OCI-LY3 (cell line): ENCODE data around the gene HYCC2.

Source experiments
- H2AFZ ChIP-seq: fragments of 200-600, 300-600 bp; shearing (Covaris generic); 2 replicates; pipeline ENCODE4 v1.6.0; 2014; ENCODE audit warnings: antibody characterized with exemption, low read depth, low read length
- H3K27ac ChIP-seq: fragments of 200-600, 300-600 bp; sonication (generic); 2 replicates; pipeline ENCODE4 v1.5.1; 2014; ENCODE audit warnings: mild to moderate bottlenecking, low read length, moderate library complexity, mixed read lengths
- H3K27me3 ChIP-seq: fragments of 200-600, 300-600 bp; sonication (generic); 2 replicates; pipeline ENCODE4 v1.6.1; 2014; ENCODE audit warnings: low read depth, low read length, mixed read lengths
- H3K36me3 ChIP-seq: fragments of 200-600, 300-600 bp; sonication (generic); replicated peaks from 2 replicates; pipeline ENCODE3; 2014; ENCODE audit warnings: low read depth, low read length, mixed read lengths
- H3K4me1 ChIP-seq: fragments of 300-600, 200-600 bp; sonication (generic); 2 replicates; pipeline ENCODE4 v1.6.1; 2014; ENCODE audit warnings: low read length, mixed read lengths
- H3K4me2 ChIP-seq: fragments of 200-600, 300-600 bp; sonication (generic); 2 replicates; pipeline ENCODE4 v1.6.1; 2014; ENCODE audit warnings: low read length, mixed read lengths
- H3K4me3 ChIP-seq: fragments of 300-600, 200-600 bp; sonication (generic); 2 replicates; pipeline ENCODE4 v1.5.1; 2014; ENCODE audit warnings: antibody characterized with exemption, mild to moderate bottlenecking, low read length, moderate library complexity
- H3K79me2 ChIP-seq: fragments of 300-600, 200-600 bp; shearing (Covaris generic); 2 replicates; pipeline ENCODE4 v1.6.1; 2014; ENCODE audit warnings: mild to moderate bottlenecking, low read length, mixed read lengths
- H3K9ac ChIP-seq: fragments of 300-600, 200-600 bp; shearing (Covaris generic); 2 replicates; pipeline ENCODE4 v1.6.0; 2014; ENCODE audit warnings: mild to moderate bottlenecking, low read length, moderate library complexity
- H3K9me3 ChIP-seq: fragments of 200-600, 300-600 bp; shearing (Covaris generic); 2 replicates; pipeline ENCODE4 v1.6.1; 2014; ENCODE audit warnings: low read length, mixed read lengths; ENCODE audit not compliant: insufficient read depth
- H4K20me1 ChIP-seq: fragments of 200-600, 300-600 bp; sonication (generic); 2 replicates; pipeline ENCODE4 v1.6.1; 2016; ENCODE audit warnings: low read length, mixed read lengths; ENCODE audit not compliant: insufficient read depth
- CTCF ChIP-seq: fragments of 200-600, 300-600 bp; sonication (generic); IDR thresholded peaks from 2 replicates; pipeline ENCODE4 v1.5.1; 2014; ENCODE audit warnings: antibody characterized with exemption, low read length, low read depth
- EZH2phosphoT487 ChIP-seq: fragments of 200-600 bp; shearing (Covaris generic); IDR thresholded peaks from 2 replicates; pipeline ENCODE4 v1.6.1; 2018; ENCODE audit warnings: antibody characterized with exemption, mixed run types, low read depth

HYCC2 gene

GRCh38 chr2:201059961-201060755 lies 11.3 kb downstream of the HYCC2 start:
- H4K20me1 ChIP-seq = peaks cover 12% of the 10 kb centered on the region; the same call in 1 of the 2 replicates
- H3K9ac ChIP-seq = no peak overlapping the region
- no peak overlapping the region for H2AFZ ChIP-seq
- no peak overlapping the region for H3K4me3 ChIP-seq
- peaks cover 54% of the 10 kb centered on the region for H3K79me2 ChIP-seq
- TF ChIP-seq EZH2phosphoT487 = no peak
- TF ChIP-seq CTCF = no peak
- no peaks in the 10 kb centered on the region for H3K27me3 ChIP-seq
- H3K4me2 ChIP-seq = no peak overlapping the region
- peaks cover 6% of the 10 kb centered on the region for H3K4me1 ChIP-seq
- H3K27ac ChIP-seq = no peak overlapping the region
- H3K36me3 ChIP-seq = peaks cover 2% of the 10 kb centered on the region
- no peaks in the 10 kb centered on the region for H3K9me3 ChIP-seq

GRCh38 chr2:201058914-201059313 lies 12.6 kb downstream of the HYCC2 start:
- H2AFZ ChIP-seq = no peak overlapping the region
- H3K27ac ChIP-seq = no peak overlapping the region
- no peak for TF ChIP-seq EZH2phosphoT487
- no peak for TF ChIP-seq CTCF
- H4K20me1 ChIP-seq = peaks cover 9% of the 10 kb centered on the region; the same call in 1 of the 2 replicates
- H3K4me1 ChIP-seq = peaks cover 6% of the 10 kb centered on the region
- H3K79me2 ChIP-seq = peaks cover 53% of the 10 kb centered on the region
- no peaks in the 10 kb centered on the region for H3K9me3 ChIP-seq
- no peaks in the 10 kb centered on the region for H3K27me3 ChIP-seq
- peaks cover 2% of the 10 kb centered on the region for H3K36me3 ChIP-seq
- no peak overlapping the region for H3K4me3 ChIP-seq
- no peak overlapping the region for H3K4me2 ChIP-seq
- H3K9ac ChIP-seq = no peak overlapping the region

GRCh38 chr2:201057715-201058248 lies 13.7 kb downstream of the HYCC2 start:
- H3K9ac ChIP-seq = no peak overlapping the region
- H3K27me3 ChIP-seq = no peaks in the 10 kb centered on the region
- H3K36me3 ChIP-seq = peaks cover 2% of the 10 kb centered on the region
- H3K9me3 ChIP-seq = no peaks in the 10 kb centered on the region
- no peak overlapping the region for H3K4me2 ChIP-seq
- H3K79me2 ChIP-seq = peaks cover 55% of the 10 kb centered on the region
- H3K4me1 ChIP-seq = peaks cover 6% of the 10 kb centered on the region
- no peak overlapping the region for H3K27ac ChIP-seq
- H4K20me1 ChIP-seq = peaks cover 9% of the 10 kb centered on the region; the same call in 1 of the 2 replicates
- H2AFZ ChIP-seq = no peak overlapping the region
- TF ChIP-seq EZH2phosphoT487 (no peak), CTCF (no peak)
- no peak overlapping the region for H3K4me3 ChIP-seq

GRCh38 chr2:201057087-201057521 lies 14.4 kb downstream of the HYCC2 start:
- TF ChIP-seq EZH2phosphoT487 (no peak), CTCF (no peak)
- Histone ChIP-seq H3K9ac (no peak overlapping the region), H3K4me3 (no peak overlapping the region), H4K20me1 (peaks cover 9% of the 10 kb centered on the region; the same call in 1 of the 2 replicates), H3K79me2 (peaks cover 54% of the 10 kb centered on the region), H3K36me3 (peaks cover 2% of the 10 kb centered on the region), H3K4me2 (no peak overlapping the region), H3K27me3 (no peaks in the 10 kb centered on the region), H2AFZ (no peak overlapping the region), H3K9me3 (no peaks in the 10 kb centered on the region), H3K4me1 (peaks cover 6% of the 10 kb centered on the region), H3K27ac (no peak overlapping the region)
